Renal pelvis (tissue), 4 donors: ENCODE data around the gene TXNRD3. TPM values are rescaled to one million over a fixed set of nuclear protein-coding genes. Genes with fewer than 3 reads are reported as not detected.
"Not testable (repeated sequence)": the region's sequence is repeated elsewhere in the genome, so short reads cannot be mapped to it uniquely, and the experiment has no call there.

Source experiments
- DNase-seq: peaks from one replicate; pipeline ENCODE4 v3.0.0-alpha.2; 2013
- polyA plus RNA-seq, 3 donors: library from polyadenylated mRNA; unstranded; fragments of 120-200 nt; gene quantifications; one replicate each; pipeline ENCODE4 v1.2.1, GENCODE V29; 2013; ENCODE audit not compliant: insufficient read length in 3 of 3

The TXNRD3 gene
- polyA plus RNA-seq, 3 donors = 15.4 to 18.2 (median 16.7) TPM

- DNase-seq = no peak
These were observed 1.6 kb upstream of the TXNRD3 start for GRCh38 chr3:126656371-126657134.

GRCh38 chr3:126655887-126656286 lies 963 bp upstream of the TXNRD3 start:
- no peak for DNase-seq

- DNase-seq = no peak
These were observed 5.3 kb downstream of the TXNRD3 start for GRCh38 chr3:126649556-126650092.

GRCh38 chr3:126646674-126647073 lies 8.2 kb downstream of the TXNRD3 start:
- no peak for DNase-seq

DNA sequence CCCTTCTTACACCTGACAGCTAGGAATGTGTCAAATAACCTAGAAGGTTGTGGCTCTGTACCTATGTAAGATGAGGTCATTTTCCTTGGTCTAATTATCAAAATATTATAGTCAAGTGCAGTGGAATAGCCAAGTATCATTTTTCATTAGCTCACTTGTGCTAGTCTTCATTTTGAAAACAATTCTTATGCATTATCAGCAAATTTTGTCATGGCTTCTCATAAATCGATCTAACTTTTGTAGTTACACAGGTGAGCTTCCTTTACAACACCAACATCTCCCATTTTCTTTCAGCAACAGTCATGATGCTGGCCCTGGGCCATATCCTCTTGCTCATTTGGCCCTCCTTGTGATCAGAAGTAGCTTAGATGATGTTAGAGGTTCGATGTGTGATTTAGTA lies 10.3 kb downstream of the TXNRD3 start:
- no peak for DNase-seq

DNA sequence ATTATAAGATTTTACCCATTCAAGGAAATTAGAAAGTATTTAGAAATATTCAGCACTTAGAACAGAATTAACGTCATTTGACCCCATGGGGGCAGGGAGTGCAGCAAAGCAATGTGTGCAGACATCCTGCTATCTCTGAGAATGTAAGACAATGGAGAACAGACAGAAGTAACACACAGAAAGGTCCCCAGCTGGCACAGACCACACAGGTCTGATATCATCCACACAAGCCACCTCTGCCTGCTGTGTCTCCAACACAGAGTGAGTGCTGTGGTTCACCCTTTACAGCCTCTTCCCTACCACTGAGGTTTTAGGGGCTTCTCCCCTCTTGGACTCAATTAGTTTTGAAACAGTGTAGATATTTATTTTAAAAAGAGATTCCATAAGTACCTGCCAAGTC lies 16.1 kb downstream of the TXNRD3 start:
- no peak for DNase-seq

DNA sequence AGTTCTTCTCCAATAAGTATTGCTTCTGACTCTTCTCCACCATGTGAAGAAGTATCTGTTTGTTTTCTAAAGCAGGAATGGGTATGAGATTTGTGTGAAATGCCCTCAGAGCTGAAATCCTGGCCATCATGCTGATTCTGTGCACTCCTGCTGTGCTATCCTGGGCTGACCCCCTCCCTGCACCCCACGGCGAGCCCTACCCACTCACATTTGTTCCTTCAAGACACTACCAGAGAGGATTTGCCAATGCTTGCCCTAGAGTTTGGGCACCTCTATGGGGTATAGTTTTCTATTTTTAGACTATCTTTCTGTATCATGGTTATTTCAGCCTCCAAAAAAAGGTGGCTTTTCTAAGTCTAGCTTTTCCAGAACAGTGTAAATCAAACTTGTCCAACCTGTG lies 18.5 kb downstream of the TXNRD3 start:
- no peak for DNase-seq

GRCh38 chr3:126634803-126635202 lies 20.1 kb downstream of the TXNRD3 start:
- no peak for DNase-seq

- no peak for DNase-seq
These were observed 24.9 kb downstream of the TXNRD3 start for GRCh38 chr3:126630020-126630419.

GRCh38 chr3:126625735-126626134 lies 29.2 kb downstream of the TXNRD3 start:
- not testable (repeated sequence) for DNase-seq

GRCh38 chr3:126622694-126623093 lies 32.2 kb downstream of the TXNRD3 start:
- no peak for DNase-seq

GRCh38 chr3:126621627-126622345 lies 33.1 kb downstream of the TXNRD3 start:
- DNase-seq = no peak

DNA sequence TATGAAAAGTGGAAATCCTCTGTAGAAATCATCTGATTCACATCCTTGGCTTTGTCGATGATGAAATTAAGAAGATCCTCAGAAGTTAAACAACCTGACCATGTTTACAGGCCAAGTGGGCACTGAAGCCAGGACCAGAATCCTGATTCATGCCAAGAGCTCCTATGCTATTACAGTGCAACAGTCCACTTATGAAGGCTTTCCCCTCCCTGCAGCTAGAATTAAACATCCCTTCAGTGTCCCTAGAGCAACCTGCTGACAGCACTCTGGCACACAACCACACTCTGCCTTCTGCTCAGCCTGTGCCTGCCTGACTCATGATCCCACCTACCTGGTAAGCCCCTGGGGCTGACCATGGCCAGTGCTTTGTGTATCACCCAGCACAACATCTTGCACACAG lies 33.8 kb downstream of the TXNRD3 start:
- DNase-seq = no peak

- DNase-seq = no peak
These were observed 34.2 kb downstream of the TXNRD3 start for GRCh38 chr3:126620738-126621137.

DNA sequence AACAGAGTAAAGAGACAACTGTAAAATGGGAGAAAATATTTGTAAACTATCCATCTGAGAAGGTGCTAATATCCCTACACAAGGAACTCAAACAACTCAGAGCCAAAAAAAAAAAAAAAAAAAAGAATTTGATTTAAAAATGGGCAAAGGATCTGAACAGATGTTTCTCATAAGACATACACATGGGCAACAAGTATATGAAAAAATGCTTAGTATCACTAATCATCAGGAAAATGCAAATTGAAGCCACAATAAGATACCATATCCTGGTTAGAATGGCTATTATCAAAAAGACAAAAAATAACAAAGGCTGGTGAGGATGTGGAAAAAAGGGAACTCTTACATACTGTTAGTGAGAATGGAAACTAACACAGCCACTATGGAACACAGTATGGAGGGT lies 36.2 kb downstream of the TXNRD3 start:
- DNase-seq = no peak

DNA sequence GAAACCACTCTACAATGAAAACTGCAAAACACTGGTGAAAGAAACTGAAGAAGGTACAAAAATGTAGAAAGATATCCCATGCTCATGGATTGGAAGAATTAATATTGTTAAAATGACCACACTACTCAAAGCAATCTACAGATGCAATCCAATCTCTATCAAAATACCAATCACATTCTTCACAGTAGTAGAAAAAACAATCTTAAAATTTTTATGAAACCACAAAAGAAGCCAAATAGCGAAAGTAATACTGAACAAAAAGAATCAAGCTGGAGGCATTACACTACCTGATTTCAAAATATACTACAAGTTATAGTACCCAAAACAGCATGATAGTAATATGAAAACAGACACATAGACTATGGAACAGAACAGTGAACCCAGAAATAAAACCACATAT lies 36.9 kb downstream of the TXNRD3 start:
- DNase-seq = no peak

DNA sequence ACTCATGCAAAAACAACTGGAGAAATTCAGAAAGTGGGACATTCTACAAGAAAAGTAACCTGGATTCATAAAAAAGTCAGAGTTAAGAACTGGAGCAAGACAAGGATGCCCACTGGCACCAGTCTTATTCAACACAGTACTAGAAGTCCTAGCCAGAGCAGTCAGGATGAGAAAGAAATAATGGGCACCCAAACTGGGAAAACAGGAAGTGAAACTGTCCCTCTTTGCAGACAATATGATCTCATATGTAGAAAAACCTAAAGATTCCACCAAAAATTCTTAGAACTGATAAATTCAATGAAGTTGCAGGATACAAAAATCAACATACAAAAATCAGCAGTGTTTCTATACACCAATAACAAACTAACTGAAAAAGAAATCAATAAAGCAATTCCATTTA lies 37.4 kb downstream of the TXNRD3 start:
- no peak for DNase-seq

DNA sequence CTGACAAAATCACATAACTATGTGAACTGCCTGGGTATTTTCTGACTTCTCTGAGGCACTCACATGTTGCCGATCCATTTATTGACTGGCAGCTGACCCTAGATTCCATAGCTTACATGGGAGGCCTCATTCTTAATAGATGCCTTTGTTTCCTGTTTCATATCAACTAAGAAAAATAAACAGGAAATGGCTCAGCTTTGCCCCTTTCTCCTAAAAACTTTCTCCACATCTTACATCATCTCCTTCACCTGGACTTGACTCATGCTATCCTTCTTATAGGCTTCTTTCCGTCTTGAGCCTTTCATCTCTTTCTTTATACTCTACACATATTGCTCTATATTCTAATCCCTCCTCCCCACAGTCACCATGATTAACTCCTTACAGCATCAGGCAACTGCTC lies 38.0 kb downstream of the TXNRD3 start:
- no peak for DNase-seq

DNA sequence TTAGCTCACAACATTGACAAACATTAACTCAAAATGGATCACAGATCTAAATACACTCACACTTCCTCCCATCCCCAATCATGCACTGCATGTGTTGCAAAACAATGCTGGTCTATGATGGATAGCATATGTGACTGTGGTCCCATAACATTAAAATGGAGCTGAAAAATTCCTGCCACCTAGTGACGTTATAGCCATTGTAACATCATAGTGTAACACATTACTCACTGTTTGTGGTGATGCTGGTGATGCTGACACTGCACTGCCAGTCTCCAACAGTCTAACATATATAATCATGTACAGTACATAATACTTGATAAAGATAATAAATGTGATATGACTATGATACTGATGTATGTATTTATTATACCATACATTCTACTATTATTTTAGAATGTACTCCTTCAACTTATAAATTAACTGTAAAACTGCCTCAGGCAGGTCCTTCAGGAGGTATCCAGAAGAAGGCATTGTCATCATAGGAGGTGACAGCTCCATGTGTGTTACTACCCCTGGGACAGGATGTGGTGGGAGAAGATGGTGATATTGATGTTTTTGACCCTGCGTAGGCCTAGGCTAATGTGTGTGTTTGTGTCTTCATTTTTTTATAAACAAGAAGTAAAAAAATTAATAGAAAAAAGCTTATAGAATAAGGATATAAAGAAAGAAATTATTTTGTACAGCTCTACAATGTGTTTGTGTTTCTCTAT lies 41.3 kb downstream of the TXNRD3 start:
- no peak for DNase-seq

DNA sequence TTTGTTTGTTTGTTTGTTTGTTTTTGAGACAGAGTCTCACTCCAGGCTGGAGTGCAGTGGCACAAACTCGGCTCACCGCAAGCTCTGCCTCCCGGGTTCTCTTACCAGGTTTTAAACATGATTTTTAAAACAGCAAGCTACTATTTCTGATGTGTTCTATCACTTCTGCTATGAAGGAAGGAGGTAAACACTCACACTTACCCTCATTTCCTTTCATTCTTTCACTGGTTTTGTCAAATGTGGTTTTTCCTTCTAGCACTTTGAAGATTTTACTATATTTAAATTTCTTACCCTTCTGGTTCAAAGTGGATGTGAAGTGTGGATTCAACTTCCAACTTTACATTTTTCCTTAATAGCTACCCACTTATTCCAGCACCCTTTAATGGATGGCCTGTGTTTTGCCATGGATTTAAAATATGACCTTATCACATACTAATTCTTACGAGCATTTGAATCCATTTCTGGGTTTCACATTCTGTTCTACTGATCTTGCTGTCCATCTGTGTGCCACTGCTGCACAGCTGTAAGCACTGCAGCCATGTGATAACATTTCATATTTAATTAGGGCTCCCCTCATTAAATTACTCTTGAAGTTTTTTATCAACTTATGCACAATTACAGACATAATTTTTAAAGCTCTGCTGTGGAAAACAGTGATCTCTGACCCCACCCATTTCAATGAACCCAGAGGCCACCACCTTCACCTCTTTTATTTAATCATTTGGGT lies 42.3 kb downstream of the TXNRD3 start:
- DNase-seq = no peak

DNA sequence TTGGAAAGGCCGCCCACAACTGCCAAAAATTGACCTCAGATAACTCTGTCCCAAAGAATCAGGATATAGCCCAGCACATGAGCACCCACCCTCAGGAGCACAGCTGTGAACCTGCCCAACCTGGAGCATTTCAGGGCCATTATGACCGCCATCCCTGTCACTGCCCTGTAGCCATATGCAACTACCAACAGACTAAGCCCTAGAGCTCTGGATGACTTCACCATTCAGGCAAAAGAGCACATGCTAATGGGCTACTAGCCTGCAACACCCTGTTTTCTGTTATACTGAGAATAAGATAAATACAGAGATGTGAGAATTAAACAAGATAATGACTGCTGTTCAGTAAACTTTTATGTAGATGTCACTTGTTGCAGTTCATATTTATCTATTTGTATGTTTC lies 45.0 kb downstream of the TXNRD3 start:
- no peak for DNase-seq
